G401 (cell line): ENCODE data around the gene USP1. TPM values are rescaled to one million over a fixed set of nuclear protein-coding genes. Genes with fewer than 3 reads are reported as not detected.
A peak's percentile ranks its signal among the peaks of the same experiment; 100 is the strongest.

Experiments
- DNase-seq: peaks from one replicate; pipeline ENCODE4 v3.0.0-alpha.2; 2015; ENCODE audit warnings: low spot score
- in situ Hi-C: cut with HindIII; loops from 2 replicates; pipeline ENCODE4 v1.10.0; 2016; ENCODE audit warnings: low sequenced_read_pairs, mixed read lengths
- total RNA-seq: library from RNA; depleted of rRNA; stranded (reverse); fragments of >200 nt; shearing (Covaris generic); gene quantifications from 2 replicates; pipeline ENCODE4 v1.2.3, GENCODE V29; 2014

Gene USP1
- total RNA-seq, 1 experiment from 2014 or later, result 65.4 TPM

- no peak for DNase-seq
- in situ Hi-C loops, result no loop called here
These were observed 11.8 kb upstream of the USP1 start for GRCh38 chr1:62425041-62425440.

- in situ Hi-C loops, result no loop called here
- no peak for DNase-seq
These were observed 10.6 kb upstream of the USP1 start for GRCh38 chr1:62426237-62426636.

GRCh38 chr1:62426794-62427193, 10.1 kb upstream of the USP1 start:
- no peak for DNase-seq
- in situ Hi-C loops, result no loop called here

- in situ Hi-C loops, result no loop called here
- DNase-seq, result no peak
These were observed 8.5 kb upstream of the USP1 start for GRCh38 chr1:62428351-62428750.

- no peak for DNase-seq
- in situ Hi-C loops, result no loop called here
These were observed 7.3 kb upstream of the USP1 start for GRCh38 chr1:62429581-62429980.

- peak; percentile 11 for DNase-seq
- in situ Hi-C loops, result no loop called here
These were observed 2.8 kb upstream of the USP1 start for GRCh38 chr1:62433861-62434617.

GRCh38 chr1:62434618-62435001, 2.2 kb upstream of the USP1 start:
- DNase-seq, result no peak
- in situ Hi-C loops, result no loop called here

- in situ Hi-C loops, result no loop called here
These were observed 1.4 kb upstream of the USP1 start for GRCh38 chr1:62435231-62436038.

GRCh38 chr1:62436039-62436465, 797 bp upstream of the USP1 start:
- in situ Hi-C loops, result no loop called here
- no peak for DNase-seq

More at GRCh38 chr1:62435231-62436038, 1.4 kb upstream of the USP1 start:
- no peak for DNase-seq

GRCh38 chr1:62437273-62437940, 558 bp downstream of the USP1 start:
- in situ Hi-C loops, result no loop called here
- DNase-seq, result peak; percentile 16

GRCh38 chr1:62438163-62438562, 1.3 kb downstream of the USP1 start:
- in situ Hi-C loops, result no loop called here
- peak; percentile 23 for DNase-seq

- in situ Hi-C loops, result no loop called here
- no peak for DNase-seq
These were observed 3.0 kb downstream of the USP1 start for GRCh38 chr1:62439652-62440371.

GRCh38 chr1:62444701-62445100, 7.9 kb downstream of the USP1 start:
- in situ Hi-C loops, result no loop called here
- DNase-seq, result no peak

GRCh38 chr1:62448221-62448933, 11.5 kb downstream of the USP1 start:
- in situ Hi-C loops, result no loop called here
- no peak for DNase-seq

- in situ Hi-C loops, result no loop called here
- no peak for DNase-seq
These were observed 13.5 kb downstream of the USP1 start for GRCh38 chr1:62450301-62450700.

- DNase-seq, result no peak
- in situ Hi-C loops, result no loop called here
These were observed 16.1 kb downstream of the USP1 start for GRCh38 chr1:62452951-62453350.

GRCh38 chr1:62457955-62458354, 21.1 kb downstream of the USP1 start:
- in situ Hi-C loops, result no loop called here

GRCh38 chr1:62462370-62462769, 25.5 kb downstream of the USP1 start:
- in situ Hi-C loops, result no loop called here
- DNase-seq, result no peak

More at GRCh38 chr1:62457955-62458354, 21.1 kb downstream of the USP1 start:
- DNase-seq, result no peak

GRCh38 chr1:62467092-62467491, 30.2 kb downstream of the USP1 start:
- DNase-seq, result peak; percentile 19
- in situ Hi-C loops, result no loop called here
